Fibroblast of lung (primary cell): ENCODE data around the gene CTRB2. TPM values are rescaled to one million over a fixed set of nuclear protein-coding genes. Genes with fewer than 3 reads are reported as not detected.
"Not testable (repeated sequence)": the region's sequence is repeated elsewhere in the genome, so short reads cannot be mapped to it uniquely, and the experiment has no call there.

Source experiments
- DNase-seq, 2 donors: peaks; one replicate each; pipeline versions ENCODE4 v3.0.0 to v3.0.0-alpha.2; 2010; ENCODE audit warnings: low read depth in 2 of 2
- H2AFZ ChIP-seq: 2 replicates; pipeline ENCODE4 v1.5.1; 2012; ENCODE audit warnings: low read length, control low read depth, inconsistent platforms
- H3K27ac ChIP-seq: 2 replicates; pipeline ENCODE4 v1.5.1; 2011; ENCODE audit warnings: low read length, control low read depth; ENCODE audit not compliant: insufficient read depth
- H3K27me3 ChIP-seq: 2 replicates; pipeline ENCODE4 v1.5.1; 2011; ENCODE audit warnings: mild to moderate bottlenecking, low read length; ENCODE audit not compliant: control insufficient read depth, insufficient read depth
- H3K36me3 ChIP-seq: 2 replicates; pipeline ENCODE4 v1.5.1; 2011; ENCODE audit warnings: low read length; ENCODE audit not compliant: control insufficient read depth, insufficient read depth
- H3K4me1 ChIP-seq: 2 replicates; pipeline ENCODE4 v1.5.1; 2011; ENCODE audit warnings: low read length; ENCODE audit not compliant: control insufficient read depth, insufficient read depth; ENCODE audit errors: extremely low read depth
- H3K4me2 ChIP-seq: 2 replicates; pipeline ENCODE4 v1.5.1; 2011; ENCODE audit warnings: low read length, control low read depth; ENCODE audit not compliant: insufficient read depth; ENCODE audit errors: extremely low read depth
- H3K4me3 ChIP-seq, 4 experiments: fragments of 200-600 bp in 1 of 4; sonication (generic) in 1 of 4; replicated peaks in 1 of 4; 2 replicates each; pipeline ENCODE4 v1.5.1; 2011 to 2016; ENCODE audit warnings: low read length in 4 of 4, low read depth in 3 of 4, mild to moderate bottlenecking in 3 of 4, control low read depth in 2 of 4, inconsistent platforms in 1 of 4, mixed read lengths in 1 of 4; ENCODE audit not compliant: insufficient read depth in 1 of 4; ENCODE audit errors: control extremely low read depth in 1 of 4
- H3K79me2 ChIP-seq: 2 replicates; pipeline ENCODE4 v1.5.1; 2012; ENCODE audit warnings: mild to moderate bottlenecking, low read length, inconsistent platforms; ENCODE audit not compliant: control insufficient read depth, insufficient read depth
- H3K9ac ChIP-seq: 2 replicates; pipeline ENCODE4 v1.5.1; 2011; ENCODE audit warnings: mild to moderate bottlenecking, low read length, control low read depth; ENCODE audit not compliant: insufficient read depth
- H3K9me3 ChIP-seq: 2 replicates; pipeline ENCODE4 v1.5.1; 2012; ENCODE audit warnings: low read depth, low read length; ENCODE audit not compliant: control insufficient read depth, insufficient read depth
- H4K20me1 ChIP-seq: 2 replicates; pipeline ENCODE4 v1.5.1; 2011; ENCODE audit warnings: low read length; ENCODE audit not compliant: control insufficient read depth, insufficient read depth; ENCODE audit errors: extremely low read depth
- CTCF ChIP-seq, 2 donors: IDR thresholded peaks in 1 of 2; conservative IDR thresholded peaks in 1 of 2; 1 replicate in 1 of 2; 2 replicates in 1 of 2; pipeline ENCODE4 v1.5.1; 2011 to 2012; ENCODE audit warnings: low read length in 2 of 2, control low read depth in 1 of 2, inconsistent platforms in 1 of 2, low read depth in 1 of 2, mild to moderate bottlenecking in 1 of 2
- EZH2 ChIP-seq: IDR thresholded peaks from 2 replicates; pipeline ENCODE4 v1.5.1; 2012; ENCODE audit warnings: low read length, control low read depth, mild to moderate bottlenecking; ENCODE audit errors: missing control alignments
- polyA plus RNA-seq, 2 donors: library from polyadenylated mRNA; depleted of rRNA in 1 of 2; stranded (reverse) in 1 of 2; unstranded in 1 of 2; fragments of >200 nt; gene quantifications; 2 replicates each; pipeline ENCODE4 v1.2.1, GENCODE V29; 2011 to 2012; ENCODE audit warnings: missing spikeins in 1 of 2
- total RNA-seq: library from RNA; depleted of rRNA; stranded (reverse); fragments of >200 nt; gene quantifications from 2 replicates; pipeline ENCODE4 v1.2.1, GENCODE V29; 2014

CTRB2 gene
- total and polyA plus RNA-seq, 2 donors (not counting 1 experiment from before 2014, with no cell fraction given) = not detected

GRCh38 chr16:75205438-75205837 lies 1.5 kb downstream of the CTRB2 start:
- not testable (repeated sequence) for H3K27me3 ChIP-seq, H3K9me3 ChIP-seq, H3K9ac ChIP-seq, H3K4me1 ChIP-seq, H3K4me3 ChIP-seq, H3K36me3 ChIP-seq, DNase-seq, H3K4me2 ChIP-seq, H4K20me1 ChIP-seq, H2AFZ ChIP-seq, H3K27ac ChIP-seq, H3K79me2 ChIP-seq

GRCh38 chr16:75204905-75205304 lies 2.1 kb downstream of the CTRB2 start:
- not testable (repeated sequence) for H3K4me2 ChIP-seq, H4K20me1 ChIP-seq, H3K4me3 ChIP-seq, H3K9ac ChIP-seq, H3K27me3 ChIP-seq, H3K79me2 ChIP-seq, DNase-seq, H3K36me3 ChIP-seq, H3K9me3 ChIP-seq, H3K27ac ChIP-seq, H3K4me1 ChIP-seq, H2AFZ ChIP-seq

- no peak overlapping the region for H3K9ac ChIP-seq
- H3K9me3 ChIP-seq = no peaks in the 10 kb centered on the region
- no peak overlapping the region for H3K4me3 ChIP-seq
- H3K4me1 ChIP-seq = no peaks in the 10 kb centered on the region
- no peaks in the 10 kb centered on the region for H3K79me2 ChIP-seq
- TF ChIP-seq EZH2 = no peak
- TF ChIP-seq CTCF (conservative IDR thresholded peaks at IDR 0.05 in 1 of 2, IDR thresholded peaks at IDR 0.05 in 1 of 2; ENCODE audit: low read depth in 1 of 2, low read length in 2 of 2) = no peak
- no peak overlapping the region for H3K27ac ChIP-seq
- no peaks in the 10 kb centered on the region for H3K36me3 ChIP-seq
- no peak for DNase-seq
- no peak overlapping the region for H3K4me2 ChIP-seq
- H4K20me1 ChIP-seq = no peaks in the 10 kb centered on the region
- H3K27me3 ChIP-seq = no peaks in the 10 kb centered on the region
- H2AFZ ChIP-seq = no peak overlapping the region
Observed at GRCh38 chr16:75204410-75204758, 2.6 kb downstream of the CTRB2 start.

GRCh38 chr16:75203667-75204409 lies 3.1 kb downstream of the CTRB2 start:
- Histone ChIP-seq H3K4me2 (no peak overlapping the region), H3K4me3 (no peak overlapping the region), H3K79me2 (no peaks in the 10 kb centered on the region), H3K27me3 (no peaks in the 10 kb centered on the region), H3K9me3 (no peaks in the 10 kb centered on the region), H3K4me1 (no peaks in the 10 kb centered on the region), H3K36me3 (no peaks in the 10 kb centered on the region), H4K20me1 (no peaks in the 10 kb centered on the region), H2AFZ (no peak overlapping the region), H3K9ac (no peak overlapping the region), H3K27ac (no peak overlapping the region)
- DNase-seq = no peak
- TF ChIP-seq EZH2 = no peak
- TF ChIP-seq CTCF (conservative IDR thresholded peaks at IDR 0.05 in 1 of 2, IDR thresholded peaks at IDR 0.05 in 1 of 2; ENCODE audit: low read depth in 1 of 2, low read length in 2 of 2) = no peak
